Measurements from ENCODE around the gene NKAPL. TPM values are rescaled to one million over a fixed set of nuclear protein-coding genes. Genes with fewer than 3 reads are reported as not detected.
A peak's percentile ranks its signal among the peaks of the same experiment; 100 is the strongest.

Gene NKAPL
- total and polyA plus RNA-seq, 10 of the 15 experiments (the other 5 are each of a cell fraction or from before 2014, with no cell fraction given) = 0.10 to 0.48 (median 0.19) TPM; not detected in 1

DNA sequence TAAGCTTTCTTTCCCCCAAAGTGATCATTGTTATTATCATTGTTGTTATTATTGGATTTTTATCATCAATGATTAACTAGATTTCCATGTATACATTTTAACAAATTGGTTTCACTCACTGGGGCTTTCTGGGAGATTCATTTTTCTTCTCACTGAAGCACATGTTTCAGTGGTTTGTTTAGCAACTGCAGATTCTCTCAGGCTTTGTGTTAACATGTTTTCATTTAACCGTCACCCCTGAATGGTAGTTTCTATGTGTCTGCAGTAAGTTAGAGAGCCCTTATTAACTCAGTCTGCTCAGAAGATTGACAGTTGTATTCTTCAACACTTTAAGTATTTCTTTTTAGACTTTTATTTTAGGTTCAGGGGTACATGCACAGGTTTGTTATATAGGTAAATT is 19.5 kb upstream of the NKAPL start (continued):
- TF ChIP-seq, protein P1, sequence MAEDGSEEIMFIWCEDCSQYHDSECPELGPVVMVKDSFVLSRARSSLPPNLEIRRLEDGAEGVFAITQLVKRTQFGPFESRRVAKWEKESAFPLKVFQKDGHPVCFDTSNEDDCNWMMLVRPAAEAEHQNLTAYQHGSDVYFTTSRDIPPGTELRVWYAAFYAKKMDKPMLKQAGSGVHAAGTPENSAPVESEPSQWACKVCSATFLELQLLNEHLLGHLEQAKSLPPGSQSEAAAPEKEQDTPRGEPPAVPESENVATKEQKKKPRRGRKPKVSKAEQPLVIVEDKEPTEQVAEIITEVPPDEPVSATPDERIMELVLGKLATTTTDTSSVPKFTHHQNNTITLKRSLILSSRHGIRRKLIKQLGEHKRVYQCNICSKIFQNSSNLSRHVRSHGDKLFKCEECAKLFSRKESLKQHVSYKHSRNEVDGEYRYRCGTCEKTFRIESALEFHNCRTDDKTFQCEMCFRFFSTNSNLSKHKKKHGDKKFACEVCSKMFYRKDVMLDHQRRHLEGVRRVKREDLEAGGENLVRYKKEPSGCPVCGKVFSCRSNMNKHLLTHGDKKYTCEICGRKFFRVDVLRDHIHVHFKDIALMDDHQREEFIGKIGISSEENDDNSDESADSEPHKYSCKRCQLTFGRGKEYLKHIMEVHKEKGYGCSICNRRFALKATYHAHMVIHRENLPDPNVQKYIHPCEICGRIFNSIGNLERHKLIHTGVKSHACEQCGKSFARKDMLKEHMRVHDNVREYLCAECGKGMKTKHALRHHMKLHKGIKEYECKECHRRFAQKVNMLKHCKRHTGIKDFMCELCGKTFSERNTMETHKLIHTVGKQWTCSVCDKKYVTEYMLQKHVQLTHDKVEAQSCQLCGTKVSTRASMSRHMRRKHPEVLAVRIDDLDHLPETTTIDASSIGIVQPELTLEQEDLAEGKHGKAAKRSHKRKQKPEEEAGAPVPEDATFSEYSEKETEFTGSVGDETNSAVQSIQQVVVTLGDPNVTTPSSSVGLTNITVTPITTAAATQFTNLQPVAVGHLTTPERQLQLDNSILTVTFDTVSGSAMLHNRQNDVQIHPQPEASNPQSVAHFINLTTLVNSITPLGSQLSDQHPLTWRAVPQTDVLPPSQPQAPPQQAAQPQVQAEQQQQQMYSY (CRISPR knock-in tag; IDR thresholded peaks at IDR 0.05) = no peak
- TF ChIP-seq, protein P2, sequence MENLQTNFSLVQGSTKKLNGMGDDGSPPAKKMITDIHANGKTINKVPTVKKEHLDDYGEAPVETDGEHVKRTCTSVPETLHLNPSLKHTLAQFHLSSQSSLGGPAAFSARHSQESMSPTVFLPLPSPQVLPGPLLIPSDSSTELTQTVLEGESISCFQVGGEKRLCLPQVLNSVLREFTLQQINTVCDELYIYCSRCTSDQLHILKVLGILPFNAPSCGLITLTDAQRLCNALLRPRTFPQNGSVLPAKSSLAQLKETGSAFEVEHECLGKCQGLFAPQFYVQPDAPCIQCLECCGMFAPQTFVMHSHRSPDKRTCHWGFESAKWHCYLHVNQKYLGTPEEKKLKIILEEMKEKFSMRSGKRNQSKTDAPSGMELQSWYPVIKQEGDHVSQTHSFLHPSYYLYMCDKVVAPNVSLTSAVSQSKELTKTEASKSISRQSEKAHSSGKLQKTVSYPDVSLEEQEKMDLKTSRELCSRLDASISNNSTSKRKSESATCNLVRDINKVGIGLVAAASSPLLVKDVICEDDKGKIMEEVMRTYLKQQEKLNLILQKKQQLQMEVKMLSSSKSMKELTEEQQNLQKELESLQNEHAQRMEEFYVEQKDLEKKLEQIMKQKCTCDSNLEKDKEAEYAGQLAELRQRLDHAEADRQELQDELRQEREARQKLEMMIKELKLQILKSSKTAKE (IDR thresholded peaks at IDR 0.05; ENCODE audit: low read depth, poor library complexity, severe bottlenecking) = peak; percentile 75
- TF ChIP-seq PBX3 (IDR thresholded peaks at IDR 0.05; ENCODE audit: insufficient replicate concordance, low read depth, low read length) (no peak), SUPT20H (IDR thresholded peaks at IDR 0.05; ENCODE audit: borderline replicate concordance, control insufficient read depth, low read depth, low read length) (no peak), BCLAF1 (IDR thresholded peaks at IDR 0.05) (no peak), JUND (IDR thresholded peaks at IDR 0.05; ENCODE audit: low read depth, low read length) (no peak), NR2C1 (IDR thresholded peaks at IDR 0.05) (no peak), ATF3 (IDR thresholded peaks at IDR 0.05; ENCODE audit: borderline replicate concordance, extremely low read depth, low read depth, low read length) (no peak), SMC3 (IDR thresholded peaks at IDR 0.05; ENCODE audit: borderline replicate concordance, low read length) (no peak), E2F8 (IDR thresholded peaks at IDR 0.05; ENCODE audit: low read depth, partially characterized antibody) (no peak), GATAD2B (conservative IDR thresholded peaks at IDR 0.05; ENCODE audit: low read depth) (no peak)
